Endothelial cell of umbilical vein (primary cell): ENCODE data around the gene DNMT3L. TPM values are rescaled to one million over a fixed set of nuclear protein-coding genes. Genes with fewer than 3 reads are reported as not detected.

Experiments used
- BruUV-seq: library from RNA; stranded (reverse); fragments of 400-500 nt; replicated peaks from 2 replicates; lab custom pipeline; 2021; lab: Mats Ljungman, UMichigan
- CTCF ChIA-PET: fragments of 300-600, 350-600 bp; sonication (Branson Sonifier 250); formaldehyde crosslinking; loops from one replicate; lab custom pipeline; 2021; ENCODE audit warnings: antibody characterized with exemption, inconsistent platforms; lab: Charles Lee
- POLR2A ChIA-PET: fragments of 300-600, 350-600 bp; sonication (Branson Sonifier 250); formaldehyde crosslinking; loops from one replicate; lab custom pipeline; 2021; ENCODE audit warnings: antibody characterized with exemption, inconsistent platforms; lab: Charles Lee
- DNase-seq: peaks from one replicate; pipeline ENCODE4 v3.0.0-alpha.2; 2011; ENCODE audit warnings: low read depth, low spot score
- FAIRE-seq: peaks from 2 replicates; lab custom pipeline; 2011; peaks lifted over from hg19 to GRCh38; lab: Jason Lieb, UNC
- H2AFZ ChIP-seq: 2 replicates; pipeline ENCODE4 v1.6.0; 2012; ENCODE audit warnings: low read depth, low read length, control low read depth, inconsistent platforms
- H3K27ac ChIP-seq: 2 replicates; pipeline ENCODE4 v1.5.1; 2011; ENCODE audit warnings: low read depth, mild to moderate bottlenecking, control low read depth, low read length, moderate library complexity; ENCODE audit not compliant: insufficient read depth
- H3K27me3 ChIP-seq, 2 experiments: 2 replicates each; pipeline versions ENCODE4 v1.6.0 to v1.6.1; 2011; ENCODE audit warnings: low read length in 2 of 2, mixed read lengths in 1 of 2; ENCODE audit not compliant: control insufficient read depth in 2 of 2, insufficient read depth in 2 of 2
- H3K36me3 ChIP-seq, 2 experiments: 2 replicates in 1 of 2; 3 replicates in 1 of 2; pipeline ENCODE4 v1.5.1; 2011; ENCODE audit warnings: low read length in 2 of 2, mild to moderate bottlenecking in 1 of 2, moderate library complexity in 1 of 2; ENCODE audit not compliant: control insufficient read depth in 2 of 2, insufficient read depth in 2 of 2; ENCODE audit errors: extremely low read depth in 1 of 2
- H3K4me1 ChIP-seq: 3 replicates; pipeline ENCODE4 v1.5.1; 2011; ENCODE audit warnings: mild to moderate bottlenecking, low read length; ENCODE audit not compliant: control insufficient read depth, insufficient read depth; ENCODE audit errors: extremely low read depth
- H3K4me2 ChIP-seq: 2 replicates; pipeline ENCODE4 v1.6.1; 2011; ENCODE audit warnings: low read length, control low read depth, mixed read lengths; ENCODE audit not compliant: insufficient read depth
- H3K4me3 ChIP-seq, 3 experiments: fragments of 200-600 bp in 1 of 3; sonication (generic), shearing (Covaris generic) in 1 of 3; replicated peaks in 1 of 3; 2 replicates each; pipeline ENCODE4 v1.5.1; 2011 to 2016; ENCODE audit warnings: control low read depth in 3 of 3, low read length in 3 of 3, mild to moderate bottlenecking in 2 of 3, inconsistent platforms in 1 of 3, low read depth in 1 of 3, moderate library complexity in 1 of 3; ENCODE audit not compliant: insufficient read depth in 1 of 3
- H3K79me2 ChIP-seq: 2 replicates; pipeline ENCODE4 v1.6.0; 2012; ENCODE audit warnings: low read length, inconsistent platforms; ENCODE audit not compliant: control insufficient read depth, insufficient read depth
- H3K9ac ChIP-seq: replicated peaks from 2 replicates; pipeline ENCODE3; 2011; ENCODE audit warnings: low read length, control low read depth; ENCODE audit not compliant: insufficient read depth; ENCODE audit errors: extremely low read depth
- H3K9me1 ChIP-seq: replicated peaks from 3 replicates; pipeline ENCODE4 v1.6.0; 2011; ENCODE audit warnings: mild to moderate bottlenecking, low read length; ENCODE audit not compliant: control insufficient read depth, insufficient read depth; ENCODE audit errors: extremely low read depth
- H3K9me3 ChIP-seq: replicated peaks from 2 replicates; pipeline ENCODE4 v1.5.1; 2012; ENCODE audit warnings: low read length, inconsistent platforms; ENCODE audit not compliant: control insufficient read depth, insufficient read depth
- H4K20me1 ChIP-seq: replicated peaks from 2 replicates; pipeline ENCODE3; 2011; ENCODE audit warnings: mild to moderate bottlenecking, low read length; ENCODE audit not compliant: control insufficient read depth, insufficient read depth; ENCODE audit errors: extremely low read depth
- EZH2 ChIP-seq: IDR thresholded peaks from 2 replicates; pipeline ENCODE4 v1.6.1; 2012; ENCODE audit warnings: borderline replicate concordance, low read depth, mild to moderate bottlenecking, moderate library complexity, low read length, inconsistent platforms; ENCODE audit not compliant: severe bottlenecking
- FOS ChIP-seq: IDR thresholded peaks from 2 replicates; pipeline ENCODE4 v1.6.1; 2011; ENCODE audit warnings: mild to moderate bottlenecking, low read length, moderate library complexity, borderline replicate concordance; ENCODE audit not compliant: insufficient read depth
- GATA2 ChIP-seq: IDR thresholded peaks from 2 replicates; pipeline ENCODE4 v1.7.0; 2011; ENCODE audit warnings: low read depth, mild to moderate bottlenecking, moderate library complexity, mixed read lengths, low read length; ENCODE audit not compliant: insufficient read length, insufficient read depth
- JUN ChIP-seq: IDR thresholded peaks from 2 replicates; pipeline ENCODE4 v1.6.1; 2011; ENCODE audit warnings: borderline replicate concordance, low read depth; ENCODE audit not compliant: insufficient read length, insufficient read depth
- MYC ChIP-seq: IDR thresholded peaks from one replicate; pipeline ENCODE4 v1.6.1; 2011; ENCODE audit warnings: mild to moderate bottlenecking, low read depth, low read length
- POLR2A ChIP-seq: IDR thresholded peaks from 2 replicates; pipeline ENCODE4 v1.6.1; 2012; ENCODE audit warnings: low read depth, mild to moderate bottlenecking, control low read depth, low read length
- POLR2AphosphoS5 ChIP-seq: IDR thresholded peaks from 2 replicates; pipeline ENCODE4 v1.6.1; 2012; ENCODE audit warnings: low read depth, mild to moderate bottlenecking, control low read depth, low read length, moderate library complexity; ENCODE audit not compliant: insufficient read depth
- dilution Hi-C: fragments of 300-500 bp; cut with MboI; formaldehyde crosslinking; loops from one replicate; pipeline ENCODE4 v1.15.0; 2019; ENCODE audit warnings: low sequenced_read_pairs; ENCODE audit not compliant: extremely low pct_ligation_motif_present
- intact Hi-C: fragments of 100-400 bp; cut with micrococcal nuclease; formaldehyde crosslinking; loops from one replicate; pipeline ENCODE4 v1.10.0; 2022
- polyA plus RNA-seq, 4 experiments: library from polyadenylated mRNA; depleted of rRNA in 3 of 4; stranded (reverse) in 3 of 4; unstranded in 1 of 4; fragments of >200 nt; gene quantifications; 2 replicates each; pipeline versions ENCODE4 v1.2.1 to v1.2.3, GENCODE V29; 2011 to 2012; ENCODE audit warnings: missing spikeins in 1 of 4
- total RNA-seq: library from RNA; stranded (reverse); gene quantifications from 2 replicates; pipeline ENCODE4 v1.2.3, GENCODE V29; 2021
- TF ChIP-seq, protein P1 (sequence below), 2 donors: IDR thresholded peaks; 1 replicate in 1 of 2; 2 replicates in 1 of 2; pipeline ENCODE4 v1.5.1; 2011; ENCODE audit warnings: low read length in 2 of 2, mild to moderate bottlenecking in 2 of 2, moderate library complexity in 2 of 2, control low read depth in 1 of 2, inconsistent platforms in 1 of 2, low read depth in 1 of 2; ENCODE audit not compliant: insufficient read depth in 1 of 2; ENCODE audit errors: extremely low read depth in 1 of 2
- TF ChIP-seq, protein P2 (sequence below): IDR thresholded peaks from 2 replicates; pipeline ENCODE4 v1.6.1; 2011; ENCODE audit not compliant: insufficient read depth, insufficient read length

DNMT3L gene
- total and polyA plus RNA-seq, 2 donors (not counting 3 experiments of a cell fraction or from before 2014, with no cell fraction given) = not detected

DNA sequence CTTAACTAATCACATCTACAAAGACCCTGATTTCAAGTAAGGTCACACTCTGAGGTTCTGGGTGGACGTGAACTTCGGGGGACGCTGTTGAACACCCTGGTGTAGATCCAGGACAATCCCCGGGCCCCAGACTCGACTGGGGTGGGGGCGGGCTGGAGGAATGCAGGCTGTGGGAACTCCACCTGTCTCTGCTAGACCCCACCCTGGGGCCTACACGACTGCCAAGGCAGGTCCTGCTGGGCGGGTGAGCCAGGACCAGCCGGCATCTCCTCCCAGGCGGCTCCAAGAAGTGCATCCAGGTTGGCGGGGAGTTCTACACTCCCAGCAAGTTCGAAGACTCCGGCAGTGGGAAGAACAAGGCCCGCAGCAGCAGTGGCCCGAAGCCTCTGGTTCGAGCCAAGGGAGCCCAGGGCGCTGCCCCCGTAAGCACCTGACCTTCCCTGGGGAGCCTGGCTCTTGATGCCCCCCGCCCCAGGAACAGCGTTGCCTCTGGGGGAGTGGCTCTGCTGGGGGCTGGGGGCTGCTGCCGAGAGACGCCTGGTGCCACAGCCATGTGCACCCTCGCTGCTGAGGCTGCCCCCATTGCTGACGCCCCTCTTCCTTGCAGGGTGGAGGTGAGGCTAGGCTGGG, 27.8 kb upstream of the DNMT3L start:
- BruUV-seq = no TSS peak
- Histone ChIP-seq H2AFZ (no peak overlapping the region), H3K36me3 (no peaks in the 10 kb centered on the region), H3K79me2 (no peaks in the 10 kb centered on the region), H3K4me3 (no peak overlapping the region), H4K20me1 (no peaks in the 10 kb centered on the region), H3K9me3 (no peaks in the 10 kb centered on the region), H3K9me1 (no peaks in the 10 kb centered on the region), H3K27me3 (peaks cover 0 to 3% of the 10 kb centered on the region in 2 experiments), H3K4me2 (no peak overlapping the region), H3K9ac (no peak overlapping the region), H3K27ac (no peak overlapping the region), H3K4me1 (no peaks in the 10 kb centered on the region)
- intact Hi-C loops (no loop called here), dilution Hi-C loops (no loop called here)
- ChIA-PET CTCF (no interaction called here), POLR2A (no interaction called here)
- TF ChIP-seq EZH2 = no peak
- TF ChIP-seq, protein P1, sequence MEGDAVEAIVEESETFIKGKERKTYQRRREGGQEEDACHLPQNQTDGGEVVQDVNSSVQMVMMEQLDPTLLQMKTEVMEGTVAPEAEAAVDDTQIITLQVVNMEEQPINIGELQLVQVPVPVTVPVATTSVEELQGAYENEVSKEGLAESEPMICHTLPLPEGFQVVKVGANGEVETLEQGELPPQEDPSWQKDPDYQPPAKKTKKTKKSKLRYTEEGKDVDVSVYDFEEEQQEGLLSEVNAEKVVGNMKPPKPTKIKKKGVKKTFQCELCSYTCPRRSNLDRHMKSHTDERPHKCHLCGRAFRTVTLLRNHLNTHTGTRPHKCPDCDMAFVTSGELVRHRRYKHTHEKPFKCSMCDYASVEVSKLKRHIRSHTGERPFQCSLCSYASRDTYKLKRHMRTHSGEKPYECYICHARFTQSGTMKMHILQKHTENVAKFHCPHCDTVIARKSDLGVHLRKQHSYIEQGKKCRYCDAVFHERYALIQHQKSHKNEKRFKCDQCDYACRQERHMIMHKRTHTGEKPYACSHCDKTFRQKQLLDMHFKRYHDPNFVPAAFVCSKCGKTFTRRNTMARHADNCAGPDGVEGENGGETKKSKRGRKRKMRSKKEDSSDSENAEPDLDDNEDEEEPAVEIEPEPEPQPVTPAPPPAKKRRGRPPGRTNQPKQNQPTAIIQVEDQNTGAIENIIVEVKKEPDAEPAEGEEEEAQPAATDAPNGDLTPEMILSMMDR (IDR thresholded peaks at IDR 0.05; ENCODE audit: extremely low read depth in 1 of 2, insufficient read depth in 1 of 2, low read depth in 1 of 2, low read length in 2 of 2) = no peak
- no peak for TF ChIP-seq POLR2AphosphoS5
- no peak for TF ChIP-seq GATA2
- TF ChIP-seq MYC = no peak
- TF ChIP-seq, protein P2, sequence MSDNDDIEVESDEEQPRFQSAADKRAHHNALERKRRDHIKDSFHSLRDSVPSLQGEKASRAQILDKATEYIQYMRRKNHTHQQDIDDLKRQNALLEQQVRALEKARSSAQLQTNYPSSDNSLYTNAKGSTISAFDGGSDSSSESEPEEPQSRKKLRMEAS = no peak
- no peak for TF ChIP-seq FOS
- no peak for TF ChIP-seq JUN
- TF ChIP-seq POLR2A = no peak
- DNase-seq (no peak), FAIRE-seq (no peak)
